ENCODE results near the gene C12orf76. TPM values are rescaled to one million over a fixed set of nuclear protein-coding genes. Genes with fewer than 3 reads are reported as not detected.
A peak's percentile ranks its signal among the peaks of the same experiment; 100 is the strongest.

C12orf76 gene
- total and polyA plus RNA-seq, 2 of the 4 experiments (the other 2 are of a cell fraction) = 5.0 to 7.1 TPM

DNA sequence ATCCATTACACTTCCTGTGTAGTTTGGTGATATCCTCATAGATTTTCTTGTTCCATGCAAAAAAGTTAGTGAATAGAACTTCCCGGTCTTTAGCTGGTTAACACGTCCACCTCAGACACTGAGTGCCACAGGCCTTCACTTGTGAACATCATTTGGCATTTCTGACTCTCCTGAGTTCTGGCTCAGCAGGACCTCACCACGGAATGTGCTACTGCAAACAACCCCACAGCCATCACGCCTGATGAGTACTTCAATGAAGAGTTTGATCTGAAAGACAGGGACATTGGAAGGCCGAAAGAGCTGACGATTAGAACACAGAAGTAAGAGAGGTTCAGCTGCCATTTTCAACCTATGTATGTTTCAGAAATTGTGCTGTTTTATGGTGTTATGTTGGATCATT, 20.0 kb downstream of the C12orf76 start:
- Histone ChIP-seq H2AK5ac (ENCODE audit: low read depth, low read length) (peak overlapping the region; percentile 63), H3K18ac (ENCODE audit: low read depth, low read length) (peak overlapping the region; percentile 24; the same call in 1 of the 2 replicates), H3K27me3 (ENCODE audit: control insufficient read depth, insufficient read depth, low read length) (no peaks in the 10 kb centered on the region), H3K9me3 (ENCODE audit: control insufficient read depth, insufficient read depth, low read length) (no peaks in the 10 kb centered on the region), H3K9ac (ENCODE audit: low read depth, low read length) (no peak overlapping the region), H3K27ac (ENCODE audit: insufficient read depth, low read length) (peak overlapping the region; percentile 82; the same call in 1 of the 2 replicates), H2BK20ac (ENCODE audit: low read depth, low read length) (no peak overlapping the region), H3K4ac (ENCODE audit: low read depth, low read length) (no peak overlapping the region; the same call in 1 of the 2 replicates), H2BK5ac (ENCODE audit: low read depth, low read length, poor library complexity, severe bottlenecking) (peak overlapping the region; percentile 66), H3K4me2 (ENCODE audit: low read depth, low read length) (no peak overlapping the region), H3K56ac (ENCODE audit: extremely low read depth, insufficient read depth, low read length) (no peak overlapping the region), H2BK15ac (ENCODE audit: low read depth, low read length) (no peak overlapping the region), H2AK9ac (replicated peaks; ENCODE audit: low read depth, low read length, poor library complexity) (no peak overlapping the region), H3K36me3 (ENCODE audit: control insufficient read depth, insufficient read depth, low read length) (peaks cover 41% of the 10 kb centered on the region), H4K5ac (ENCODE audit: low read depth, low read length) (peak overlapping the region; percentile 15; the same call in 1 of the 2 replicates), H4K91ac (ENCODE audit: insufficient read depth, low read depth, low read length) (peak overlapping the region; percentile 30; the same call in 1 of the 2 replicates), H3K79me1 (ENCODE audit: low read depth in 1 of 2, low read length in 2 of 2) (peaks cover 24 to 37% of the 10 kb centered on the region in 2 experiments; a peak in 3 of 4 replicates), H4K20me1 (ENCODE audit: insufficient read depth, low read length) (peaks cover 18% of the 10 kb centered on the region), H3K14ac (replicated peaks; ENCODE audit: low read depth, low read length) (0 out of 2 replicates have a peak overlapping the region, but pooled peaks have one; percentile 1), H2BK120ac (ENCODE audit: low read depth, low read length) (peak overlapping the region; percentile 41), H3K9me1 (ENCODE audit: insufficient read depth, low read length) (peaks cover 19% of the 10 kb centered on the region), H3K4me1 (ENCODE audit: control insufficient read depth, insufficient read depth, low read length) (peaks cover 15% of the 10 kb centered on the region), H2AFZ (replicated peaks; ENCODE audit: low read length, poor library complexity) (no peak overlapping the region), H3K4me3 (ENCODE audit: insufficient read depth, low read depth, low read length) (no peak overlapping the region), H4K8ac (ENCODE audit: low read depth in 2 of 2, low read length in 2 of 2) (peak overlapping the region in 1 of 2 experiments; percentile 54; a peak in 1 of 4 replicates), H3K23ac (ENCODE audit: low read depth, low read length) (peak overlapping the region; percentile 79; the same call in 1 of the 2 replicates)
- in situ Hi-C loops (cut with MboI; ENCODE audit: low sequenced_read_pairs) (no loop called here), dilution Hi-C loops (cut with HindIII; ENCODE audit: low sequenced_read_pairs, unreplicated experiment) (no loop called here), intact Hi-C loops (cut with micrococcal nuclease) (no loop called here)
- CTCF ChIA-PET = interaction anchor here (0.6 kb wide), 2 partner anchors 336 to 1697 kb away, joined by 4 read pairs; no protein-coding TSS in a partner anchor
- TF ChIP-seq, protein P1, sequence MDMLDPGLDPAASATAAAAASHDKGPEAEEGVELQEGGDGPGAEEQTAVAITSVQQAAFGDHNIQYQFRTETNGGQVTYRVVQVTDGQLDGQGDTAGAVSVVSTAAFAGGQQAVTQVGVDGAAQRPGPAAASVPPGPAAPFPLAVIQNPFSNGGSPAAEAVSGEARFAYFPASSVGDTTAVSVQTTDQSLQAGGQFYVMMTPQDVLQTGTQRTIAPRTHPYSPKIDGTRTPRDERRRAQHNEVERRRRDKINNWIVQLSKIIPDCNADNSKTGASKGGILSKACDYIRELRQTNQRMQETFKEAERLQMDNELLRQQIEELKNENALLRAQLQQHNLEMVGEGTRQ (IDR thresholded peaks at IDR 0.05; ENCODE audit: low read depth, low read length) = no peak
- TF ChIP-seq CEBPB (IDR thresholded peaks at IDR 0.05; ENCODE audit: low read depth, low read length) = no peak
- TF ChIP-seq POLR2A (IDR thresholded peaks at IDR 0.05; ENCODE audit: low read depth, low read length) = no peak
- TF ChIP-seq, protein P2, sequence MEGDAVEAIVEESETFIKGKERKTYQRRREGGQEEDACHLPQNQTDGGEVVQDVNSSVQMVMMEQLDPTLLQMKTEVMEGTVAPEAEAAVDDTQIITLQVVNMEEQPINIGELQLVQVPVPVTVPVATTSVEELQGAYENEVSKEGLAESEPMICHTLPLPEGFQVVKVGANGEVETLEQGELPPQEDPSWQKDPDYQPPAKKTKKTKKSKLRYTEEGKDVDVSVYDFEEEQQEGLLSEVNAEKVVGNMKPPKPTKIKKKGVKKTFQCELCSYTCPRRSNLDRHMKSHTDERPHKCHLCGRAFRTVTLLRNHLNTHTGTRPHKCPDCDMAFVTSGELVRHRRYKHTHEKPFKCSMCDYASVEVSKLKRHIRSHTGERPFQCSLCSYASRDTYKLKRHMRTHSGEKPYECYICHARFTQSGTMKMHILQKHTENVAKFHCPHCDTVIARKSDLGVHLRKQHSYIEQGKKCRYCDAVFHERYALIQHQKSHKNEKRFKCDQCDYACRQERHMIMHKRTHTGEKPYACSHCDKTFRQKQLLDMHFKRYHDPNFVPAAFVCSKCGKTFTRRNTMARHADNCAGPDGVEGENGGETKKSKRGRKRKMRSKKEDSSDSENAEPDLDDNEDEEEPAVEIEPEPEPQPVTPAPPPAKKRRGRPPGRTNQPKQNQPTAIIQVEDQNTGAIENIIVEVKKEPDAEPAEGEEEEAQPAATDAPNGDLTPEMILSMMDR (conservative IDR thresholded peaks at IDR 0.05; ENCODE audit: low read depth, low read length) = no peak
- TF ChIP-seq MXI1 (IDR thresholded peaks at IDR 0.05; ENCODE audit: borderline replicate concordance, low read depth, low read length) = no peak
- TF ChIP-seq SMC3 (IDR thresholded peaks at IDR 0.05; ENCODE audit: low read depth, low read length) = no peak
- no peak for TF ChIP-seq CHD1 (IDR thresholded peaks at IDR 0.05; ENCODE audit: low read depth, low read length)
- TF ChIP-seq RAD21 (IDR thresholded peaks at IDR 0.05; ENCODE audit: low read length) = no peak
- no peak for TF ChIP-seq FOS (IDR thresholded peaks at IDR 0.05; ENCODE audit: low read depth, low read length)
- no peak for TF ChIP-seq NFE2L2 (IDR thresholded peaks at IDR 0.05; ENCODE audit: low read depth, low read length)
- TF ChIP-seq BHLHE40 (IDR thresholded peaks at IDR 0.05; ENCODE audit: low read depth, low read length) = no peak
- TF ChIP-seq, protein P3, sequence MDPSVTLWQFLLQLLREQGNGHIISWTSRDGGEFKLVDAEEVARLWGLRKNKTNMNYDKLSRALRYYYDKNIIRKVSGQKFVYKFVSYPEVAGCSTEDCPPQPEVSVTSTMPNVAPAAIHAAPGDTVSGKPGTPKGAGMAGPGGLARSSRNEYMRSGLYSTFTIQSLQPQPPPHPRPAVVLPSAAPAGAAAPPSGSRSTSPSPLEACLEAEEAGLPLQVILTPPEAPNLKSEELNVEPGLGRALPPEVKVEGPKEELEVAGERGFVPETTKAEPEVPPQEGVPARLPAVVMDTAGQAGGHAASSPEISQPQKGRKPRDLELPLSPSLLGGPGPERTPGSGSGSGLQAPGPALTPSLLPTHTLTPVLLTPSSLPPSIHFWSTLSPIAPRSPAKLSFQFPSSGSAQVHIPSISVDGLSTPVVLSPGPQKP (IDR thresholded peaks at IDR 0.05; ENCODE audit: borderline replicate concordance, low read depth, low read length) = no peak
- no peak for TF ChIP-seq MAZ (IDR thresholded peaks at IDR 0.05; ENCODE audit: borderline replicate concordance, low read depth, low read length)
- no peak for ATAC-seq (ENCODE audit: low read depth)
- BruUV-seq (replicated peaks) = no TSS peak
- WGBS, 2 experiments (ENCODE audit: extremely low coverage in 2 of 2, insufficient read length in 1 of 2) = no CpG with 5 or more reads among the region's 6 CpGs
- no peak for DNase-seq
- POLR2A ChIA-PET (ENCODE audit: unreplicated experiment) = no interaction called here
